HG03521 (cell line): ENCODE results near the gene RAD51B.

Experiments
- ATAC-seq: cut with Tn5 transposase; IDR thresholded peaks from one replicate; pipeline ENCODE4 v1.9.1; 2021; ENCODE audit warnings: mild to moderate bottlenecking, moderate library complexity; ENCODE audit not compliant: unreplicated experiment

Gene RAD51B

DNA sequence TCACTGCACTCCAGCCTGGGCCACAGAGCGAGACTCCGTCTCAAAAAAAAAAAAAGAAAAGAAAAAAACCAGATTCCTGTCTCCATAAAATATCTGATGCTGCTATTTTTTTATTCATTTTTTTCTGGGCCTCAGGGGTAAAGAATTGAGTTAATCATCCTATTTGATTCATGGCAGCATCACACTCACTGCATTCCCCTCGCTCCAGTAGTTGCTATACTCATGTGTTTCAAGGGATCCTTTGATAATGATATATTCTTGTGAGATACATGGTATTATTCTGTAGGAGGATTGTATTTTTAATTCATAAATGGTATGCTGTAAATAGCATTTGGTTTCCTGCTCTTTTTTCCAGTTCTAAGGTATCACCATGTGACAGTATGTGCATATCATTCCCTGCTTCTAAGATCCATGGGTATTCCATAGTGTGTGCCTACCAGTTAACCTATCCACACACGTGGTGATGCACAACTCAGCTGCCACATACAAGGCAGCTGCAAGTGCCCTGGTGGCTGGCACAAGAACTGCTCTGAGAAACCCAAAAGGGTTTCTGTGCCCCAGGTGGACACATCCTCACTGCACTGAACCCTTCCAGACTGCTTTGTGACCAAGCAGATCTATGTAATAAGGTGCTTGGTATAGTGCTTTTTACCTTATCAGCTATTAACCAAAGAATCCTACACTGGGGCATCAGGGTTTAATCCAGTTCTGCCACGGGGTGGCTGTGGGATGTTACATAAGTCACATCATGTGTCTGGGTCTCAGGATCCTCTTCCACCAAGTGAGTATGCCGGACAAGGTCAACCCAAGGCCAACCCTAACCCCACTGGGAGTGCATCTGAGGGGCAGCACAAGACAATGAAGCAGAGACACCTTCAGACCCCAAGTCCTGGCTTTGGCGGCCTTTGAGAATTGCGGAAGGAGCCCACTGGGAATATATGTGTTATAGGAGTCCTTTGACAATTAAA lies 898.7 kb downstream of the RAD51B start:
- ATAC-seq, result no peak

DNA sequence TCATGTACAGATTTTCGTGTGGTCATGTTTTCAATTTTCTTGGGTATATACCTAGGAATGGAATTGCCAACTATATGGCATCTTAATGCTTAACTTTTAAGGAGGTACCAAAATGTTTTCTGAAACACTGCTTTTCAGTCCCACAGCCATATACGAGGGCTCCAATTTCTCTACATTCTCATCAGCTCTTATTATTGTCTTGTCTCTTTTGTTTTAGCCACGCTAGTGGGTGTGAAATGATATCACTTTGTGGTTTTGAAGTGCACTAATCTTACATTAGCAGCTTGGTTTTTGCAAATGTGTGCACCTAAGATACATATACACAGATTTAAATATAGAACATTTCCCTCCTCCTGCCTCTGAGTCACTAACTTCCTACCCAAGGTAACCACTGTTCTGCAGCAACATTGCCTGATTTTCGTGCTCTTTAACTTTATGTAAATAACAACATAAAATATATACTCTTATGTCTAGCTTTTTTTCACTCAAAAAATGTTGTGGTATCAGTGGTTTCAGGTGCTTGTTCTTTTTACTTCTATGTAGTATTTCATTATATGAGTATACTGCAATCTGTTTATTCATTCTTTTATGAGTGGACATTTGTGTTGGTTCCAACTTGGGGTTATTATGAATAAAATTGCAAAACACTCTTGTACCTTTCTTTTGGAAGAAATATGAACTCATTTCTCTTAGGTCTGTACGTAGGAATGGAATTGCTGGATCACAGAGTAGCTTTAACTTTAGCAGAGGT lies 900.2 kb downstream of the RAD51B start:
- no peak for ATAC-seq

GRCh38 chr14:68722186-68722585 lies 902.6 kb downstream of the RAD51B start:
- ATAC-seq, result no peak

GRCh38 chr14:68722968-68723566 lies 903.5 kb downstream of the RAD51B start:
- ATAC-seq, result no peak

DNA sequence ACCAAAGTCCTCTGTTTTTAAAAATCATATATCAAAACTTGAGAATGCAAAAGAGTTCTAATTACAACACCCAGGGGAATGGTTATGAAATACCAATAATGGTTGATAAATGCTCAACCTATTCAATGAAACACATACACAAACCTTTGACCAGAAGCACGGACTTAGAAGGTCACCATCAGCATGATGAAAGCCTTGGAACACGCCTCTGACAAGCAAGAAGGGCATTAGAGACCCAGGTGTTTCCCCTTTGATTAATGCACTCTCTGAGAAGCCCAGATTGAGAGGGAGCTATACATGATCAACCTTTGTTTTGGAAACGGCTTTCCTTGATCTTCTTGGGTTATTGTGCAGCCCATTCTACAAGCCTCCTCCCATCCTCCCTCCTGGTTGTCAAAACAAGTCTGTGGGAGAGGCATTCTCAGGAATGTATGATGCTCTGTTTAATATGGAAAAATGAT lies 904.3 kb downstream of the RAD51B start:
- no peak for ATAC-seq

GRCh38 chr14:68724914-68725313 lies 905.3 kb downstream of the RAD51B start:
- no peak for ATAC-seq

DNA sequence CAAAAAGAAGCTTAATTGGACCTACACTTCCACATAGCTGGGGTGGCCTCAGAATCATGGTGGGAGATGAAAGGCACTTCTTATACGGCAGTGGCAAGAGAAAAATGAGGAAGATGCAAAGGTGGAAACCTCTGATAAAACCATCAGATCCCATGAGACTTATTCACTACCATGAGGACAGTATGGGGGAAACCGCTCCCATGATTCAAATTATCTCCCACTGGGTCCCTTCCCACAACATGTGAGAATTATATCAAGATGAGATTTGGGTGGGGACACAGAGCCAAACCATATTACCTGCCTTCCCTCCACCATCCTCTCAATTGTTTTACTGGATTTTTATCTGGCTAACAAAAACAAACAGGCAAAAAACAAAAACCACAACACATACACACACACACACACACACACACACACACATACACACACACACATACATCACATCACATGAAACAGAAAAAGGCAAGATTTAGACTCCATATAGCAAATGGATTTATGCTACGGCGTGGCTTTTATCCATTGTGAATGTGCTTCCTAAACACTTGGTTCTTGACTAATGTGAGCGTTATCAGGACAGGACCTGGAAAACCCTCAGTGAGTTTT lies 906.6 kb downstream of the RAD51B start:
- ATAC-seq, result no peak

GRCh38 chr14:68727315-68728047 lies 907.9 kb downstream of the RAD51B start:
- no peak for ATAC-seq

DNA sequence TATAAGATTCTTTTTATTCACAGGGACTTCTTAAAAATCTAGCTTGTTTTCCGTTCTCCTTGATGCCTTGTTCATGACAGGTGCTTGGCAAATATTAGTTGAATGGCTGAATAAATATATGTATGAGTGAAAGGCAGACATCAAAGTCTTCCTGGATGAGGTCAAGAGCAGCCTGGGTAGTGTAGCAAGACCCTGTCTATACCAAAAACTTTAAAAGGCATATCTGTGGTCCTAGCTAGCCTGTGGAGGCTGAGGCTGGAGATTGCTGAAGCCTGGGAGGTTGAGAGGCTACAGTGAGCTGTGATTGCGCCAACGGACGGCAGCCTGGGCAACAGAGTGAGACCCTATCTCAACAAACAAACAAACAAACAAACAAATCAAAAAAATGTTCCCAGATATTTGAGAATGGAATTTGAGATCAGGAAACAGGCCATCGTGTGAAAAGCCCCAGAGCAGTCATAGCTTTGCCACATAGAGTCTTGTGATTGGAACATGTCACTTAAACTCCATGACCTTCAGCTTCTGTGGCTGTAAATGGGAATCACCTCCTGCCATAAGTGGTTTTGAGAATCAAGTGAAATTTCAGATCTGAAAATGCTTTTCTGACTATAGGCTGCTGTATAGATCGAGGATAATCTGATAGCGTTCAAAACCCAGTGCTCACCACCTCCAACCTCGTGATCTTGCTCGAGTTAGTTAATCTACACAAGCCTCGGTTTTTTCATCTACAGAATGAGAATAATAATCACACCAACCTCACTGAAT lies 908.9 kb downstream of the RAD51B start:
- ATAC-seq, result no peak

GRCh38 chr14:68729556-68729955 lies 910.0 kb downstream of the RAD51B start:
- no peak for ATAC-seq

GRCh38 chr14:68730348-68730747 lies 910.8 kb downstream of the RAD51B start:
- ATAC-seq, result no peak

DNA sequence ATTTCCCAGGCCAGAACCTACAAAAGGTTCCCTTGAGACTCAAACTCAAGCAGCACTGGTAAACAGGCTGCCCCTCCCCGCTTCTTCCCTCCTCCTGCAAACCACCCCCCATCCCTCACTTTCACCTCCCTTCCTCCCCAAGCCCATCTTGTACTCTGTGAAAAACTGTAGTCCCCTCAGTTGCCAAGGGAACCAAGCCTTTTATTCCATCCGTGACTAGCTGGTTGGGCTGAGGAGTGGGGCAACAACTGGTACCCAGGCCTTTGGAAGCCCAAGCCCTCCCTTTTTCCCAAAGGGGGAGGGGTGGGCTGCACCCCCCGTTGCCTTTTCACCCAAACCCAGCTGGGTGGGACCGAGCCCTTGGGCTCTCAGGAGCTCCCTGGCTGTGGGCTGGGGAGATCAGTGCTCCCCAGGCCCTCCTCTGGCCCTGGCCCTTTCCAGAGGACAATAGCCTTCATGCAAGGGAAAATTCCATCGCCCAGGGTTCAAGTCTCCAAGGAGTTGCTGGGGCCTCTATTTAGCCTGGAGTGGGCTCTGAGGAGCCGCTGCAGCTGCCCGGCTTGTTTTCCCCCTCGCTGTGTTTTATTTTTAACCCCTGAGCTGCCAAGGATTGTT lies 911.3 kb downstream of the RAD51B start:
- ATAC-seq, result no peak

GRCh38 chr14:68733086-68733914 lies 913.7 kb downstream of the RAD51B start:
- ATAC-seq, result no peak

DNA sequence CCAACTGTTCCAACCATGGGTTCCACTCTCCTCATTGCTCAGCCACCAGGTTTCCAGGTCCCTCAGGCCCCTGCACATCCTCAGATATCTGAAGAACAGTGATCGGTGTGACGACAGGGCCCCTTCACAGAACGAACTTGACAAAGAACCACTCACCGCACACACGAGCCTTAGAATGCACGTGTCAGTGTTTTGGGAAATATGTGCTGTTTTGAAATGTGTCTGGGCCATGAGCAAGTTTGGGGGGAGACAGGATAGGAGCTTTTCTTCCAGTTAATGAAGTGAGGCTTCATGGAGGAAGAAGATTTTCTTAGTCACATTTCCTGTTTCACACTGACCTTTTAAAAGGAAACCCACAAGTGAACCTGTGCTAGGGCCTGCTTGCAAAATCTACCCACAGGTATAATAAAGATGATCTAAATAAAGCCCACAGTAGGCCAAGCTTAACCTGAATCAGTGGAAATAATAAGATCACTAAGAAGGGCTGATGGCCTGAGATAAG lies 914.7 kb downstream of the RAD51B start:
- no peak for ATAC-seq

GRCh38 chr14:68735856-68736255 lies 916.3 kb downstream of the RAD51B start:
- no peak for ATAC-seq

DNA sequence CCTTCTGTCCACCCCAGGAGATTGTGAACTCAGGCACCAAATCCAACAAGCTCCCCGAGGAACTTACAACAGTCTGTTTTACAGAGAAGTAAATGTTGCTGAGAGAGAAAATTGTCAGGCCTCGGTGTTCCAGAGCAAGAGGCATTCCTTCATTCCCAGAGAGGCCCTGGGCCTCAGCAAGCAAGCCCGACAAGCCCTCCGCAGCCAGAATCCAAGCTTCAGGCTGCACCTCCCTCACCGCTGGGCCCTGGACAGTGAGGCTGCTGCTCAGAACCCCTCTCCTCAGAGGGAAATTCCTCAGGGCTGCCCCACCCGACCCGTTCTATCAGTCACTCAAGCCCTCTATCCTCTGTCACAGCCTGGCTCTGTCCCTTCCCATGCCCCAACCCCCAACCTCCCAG lies 916.9 kb downstream of the RAD51B start:
- ATAC-seq, result no peak

GRCh38 chr14:68737086-68737485 lies 917.5 kb downstream of the RAD51B start:
- no peak for ATAC-seq

- ATAC-seq, result no peak
Observed at GRCh38 chr14:68738559-68738958, 919.0 kb downstream of the RAD51B start.
